H1 (cell line): ENCODE data around the gene PRRC2C. TPM values are rescaled to one million over a fixed set of nuclear protein-coding genes. Genes with fewer than 3 reads are reported as not detected.

Source experiments
- CBX8 ChIP-seq: fragments of 300-800, 300-1000 bp; sonication (generic); IDR thresholded peaks from 2 replicates; pipeline ENCODE4 v1.7.1; 2016; ENCODE audit warnings: low read depth, low read length, borderline replicate concordance
- KDM5A ChIP-seq: fragments of 200-600 bp; IDR thresholded peaks from 2 replicates; pipeline ENCODE4 v1.7.1; 2012; ENCODE audit warnings: mild to moderate bottlenecking, low read length, inconsistent platforms, mixed read lengths
- PHF8 ChIP-seq: fragments of 200-600 bp; sonication (generic); conservative IDR thresholded peaks from 2 replicates; pipeline ENCODE4 v1.7.1; 2012; ENCODE audit warnings: low read depth, mild to moderate bottlenecking, inconsistent platforms, low read length, moderate library complexity
- polyA plus RNA-seq, 7 experiments: library from polyadenylated mRNA; depleted of rRNA in 3 of 7; stranded (reverse) in 5 of 7; unstranded in 2 of 7; fragments of >200 nt in 5 of 7; fragments of 200-250 nt in 2 of 7; gene quantifications; 1 replicate in 5 of 7; 2 replicates in 1 of 7; 4 replicates in 1 of 7; pipeline versions ENCODE4 v1.2.1 to v1.2.3, GENCODE V29; 2011 to 2013; ENCODE audit warnings: missing spikeins in 2 of 7, mixed read lengths in 2 of 7
- total RNA-seq: library from RNA; stranded (reverse); fragmentation: NEBNext Ultra II Directional; extraction: Animal tissue kit (Norgen Biotek cat#: 25700); gene quantifications from 2 replicates; pipeline ENCODE4 v1.2.1, GENCODE V29; 2021

The PRRC2C gene
- total and polyA plus RNA-seq, 2 of the 8 experiments (the other 6 are each of a cell fraction or from before 2014, with no cell fraction given), result 125 to 264 TPM

GRCh38 chr1:171500304-171500703, 15.0 kb downstream of the PRRC2C start (continued):
- no peak for TF ChIP-seq CBX8
- no peak for TF ChIP-seq KDM5A
- no peak for TF ChIP-seq PHF8
